ENCODE data around the gene EIF4G3.

GRCh38 chr1:21060523-21060922 lies 116.2 kb downstream of the EIF4G3 start:
- TF ChIP-seq, protein P1, sequence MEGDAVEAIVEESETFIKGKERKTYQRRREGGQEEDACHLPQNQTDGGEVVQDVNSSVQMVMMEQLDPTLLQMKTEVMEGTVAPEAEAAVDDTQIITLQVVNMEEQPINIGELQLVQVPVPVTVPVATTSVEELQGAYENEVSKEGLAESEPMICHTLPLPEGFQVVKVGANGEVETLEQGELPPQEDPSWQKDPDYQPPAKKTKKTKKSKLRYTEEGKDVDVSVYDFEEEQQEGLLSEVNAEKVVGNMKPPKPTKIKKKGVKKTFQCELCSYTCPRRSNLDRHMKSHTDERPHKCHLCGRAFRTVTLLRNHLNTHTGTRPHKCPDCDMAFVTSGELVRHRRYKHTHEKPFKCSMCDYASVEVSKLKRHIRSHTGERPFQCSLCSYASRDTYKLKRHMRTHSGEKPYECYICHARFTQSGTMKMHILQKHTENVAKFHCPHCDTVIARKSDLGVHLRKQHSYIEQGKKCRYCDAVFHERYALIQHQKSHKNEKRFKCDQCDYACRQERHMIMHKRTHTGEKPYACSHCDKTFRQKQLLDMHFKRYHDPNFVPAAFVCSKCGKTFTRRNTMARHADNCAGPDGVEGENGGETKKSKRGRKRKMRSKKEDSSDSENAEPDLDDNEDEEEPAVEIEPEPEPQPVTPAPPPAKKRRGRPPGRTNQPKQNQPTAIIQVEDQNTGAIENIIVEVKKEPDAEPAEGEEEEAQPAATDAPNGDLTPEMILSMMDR (optimal IDR thresholded peaks at IDR 0.05 in 1 of 3, IDR thresholded peaks at IDR 0.05 in 1 of 3, conservative IDR thresholded peaks at IDR 0.05 in 1 of 3; ENCODE audit: extremely low read depth in 1 of 3, insufficient read depth in 2 of 3, low read length in 3 of 3), result no peak
- TF ChIP-seq EZH2 (IDR thresholded peaks at IDR 0.05; ENCODE audit: low read length), result no peak
